ENCODE measurements around the gene SGPL1.

Gene SGPL1

DNA sequence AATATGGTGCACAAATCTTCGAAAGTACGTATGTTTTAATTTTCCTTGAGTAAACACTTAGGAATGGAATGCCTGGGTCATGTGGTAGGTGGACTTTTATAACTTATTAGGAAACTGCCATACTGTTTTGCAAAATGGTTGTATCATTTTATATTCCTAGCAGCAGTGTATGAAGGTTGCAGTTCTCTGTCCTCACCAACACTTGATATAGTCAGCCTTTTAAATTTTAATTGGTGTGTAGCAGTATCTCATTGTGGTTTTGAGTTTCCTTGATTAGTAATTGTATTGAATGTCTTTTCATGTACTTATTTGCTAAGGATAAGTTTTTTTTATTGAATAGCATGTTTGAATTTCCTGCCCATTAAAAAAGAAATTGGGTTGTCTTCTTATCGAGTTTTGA is 73.5 kb downstream of the SGPL1 start:
- no peaks in the 10 kb centered on the region for H3K9me3 ChIP-seq (ENCODE audit: control insufficient read depth in 5 of 5, low read length in 5 of 5)
- H3K36me3 ChIP-seq (ENCODE audit: control insufficient read depth in 5 of 5, insufficient read depth in 5 of 5, low read length in 5 of 5) = peaks cover 0 to 11% (median 8%) of the 10 kb centered on the region in 5 donors
- peak overlapping the region; percentile 95 for H3K27ac ChIP-seq (ENCODE audit: low read depth, low read length)
- peaks cover 8 to 47% (median 38%) of the 10 kb centered on the region in 5 donors for H3K4me1 ChIP-seq (ENCODE audit: control insufficient read depth in 5 of 5, insufficient read depth in 5 of 5, low read length in 5 of 5)
- no peaks in the 10 kb centered on the region for H3K27me3 ChIP-seq (ENCODE audit: control insufficient read depth in 5 of 5, insufficient read depth in 4 of 5, low read length in 5 of 5)
- no peak overlapping the region for H3K9ac ChIP-seq (ENCODE audit: low read length in 5 of 5)
- H3K4me3 ChIP-seq (ENCODE audit: low read depth in 1 of 5, low read length in 5 of 5) = peak overlapping the region in 1 of 5 donors; percentile 77

DNA sequence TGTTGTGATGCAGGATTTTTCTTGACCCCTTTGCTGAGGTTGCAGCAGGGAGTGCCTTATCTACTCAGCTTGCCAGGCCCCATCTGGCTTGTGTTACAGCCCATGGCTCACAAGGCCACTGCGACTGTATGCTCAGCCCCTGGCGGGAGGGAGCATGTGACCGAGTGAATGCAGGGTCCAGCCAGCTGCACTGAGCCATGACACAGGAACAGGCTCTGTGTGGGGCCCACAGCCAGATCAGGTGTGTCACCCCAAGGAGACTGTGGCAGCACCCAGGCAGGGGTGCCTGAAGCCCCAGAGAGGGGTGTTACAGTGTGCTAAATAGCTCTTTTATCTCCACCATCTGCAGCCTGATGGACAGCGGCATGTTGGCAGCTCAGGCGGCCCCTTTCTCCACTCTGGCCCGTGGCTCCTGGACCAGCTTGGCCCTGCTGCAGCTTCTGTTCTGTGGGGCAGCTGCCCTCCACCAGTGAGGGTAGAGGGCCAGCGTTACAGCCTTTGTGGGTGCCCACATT is 75.2 kb downstream of the SGPL1 start:
- peaks cover 8 to 37% (median 27%) of the 10 kb centered on the region in 5 donors for H3K4me1 ChIP-seq (ENCODE audit: control insufficient read depth in 5 of 5, insufficient read depth in 5 of 5, low read length in 5 of 5)
- H3K9ac ChIP-seq (ENCODE audit: low read length in 5 of 5) = no peak overlapping the region
- no peak overlapping the region for H3K4me3 ChIP-seq (ENCODE audit: low read depth in 1 of 5, low read length in 5 of 5)
- no peaks in the 10 kb centered on the region for H3K27me3 ChIP-seq (ENCODE audit: control insufficient read depth in 5 of 5, insufficient read depth in 4 of 5, low read length in 5 of 5)
- H3K9me3 ChIP-seq (ENCODE audit: control insufficient read depth in 5 of 5, low read length in 5 of 5) = no peaks in the 10 kb centered on the region
- no peaks in the 10 kb centered on the region for H3K36me3 ChIP-seq (ENCODE audit: control insufficient read depth in 5 of 5, insufficient read depth in 5 of 5, low read length in 5 of 5)
- no peak overlapping the region for H3K27ac ChIP-seq (ENCODE audit: low read depth, low read length)

DNA sequence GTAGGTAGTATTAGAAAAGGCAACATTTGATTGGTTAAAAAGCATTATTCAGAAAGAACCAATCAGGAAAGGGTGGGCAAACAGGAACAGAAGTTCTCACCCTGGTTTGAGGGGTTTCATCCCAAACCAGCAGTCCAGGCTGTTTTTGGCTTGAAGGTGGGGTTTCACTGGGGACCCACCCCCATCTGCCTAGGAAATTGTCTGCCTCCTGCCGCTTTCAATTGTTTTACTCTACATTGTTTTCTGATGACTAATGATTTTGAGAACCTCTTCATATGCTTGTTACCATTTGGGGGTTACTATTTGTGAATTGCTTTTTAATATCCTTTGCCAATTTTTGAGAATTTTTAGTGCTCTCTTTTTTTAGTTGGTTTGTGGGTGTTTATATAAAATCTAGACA is 75.9 kb downstream of the SGPL1 start:
- no peak overlapping the region for H3K9ac ChIP-seq (ENCODE audit: low read length in 5 of 5)
- H3K4me1 ChIP-seq (ENCODE audit: control insufficient read depth in 5 of 5, insufficient read depth in 5 of 5, low read length in 5 of 5) = peaks cover 4 to 32% (median 21%) of the 10 kb centered on the region in 5 donors
- H3K9me3 ChIP-seq (ENCODE audit: control insufficient read depth in 5 of 5, low read length in 5 of 5) = no peaks in the 10 kb centered on the region
- no peak overlapping the region for H3K4me3 ChIP-seq (ENCODE audit: low read depth in 1 of 5, low read length in 5 of 5)
- no peaks in the 10 kb centered on the region for H3K36me3 ChIP-seq (ENCODE audit: control insufficient read depth in 5 of 5, insufficient read depth in 5 of 5, low read length in 5 of 5)
- H3K27me3 ChIP-seq (ENCODE audit: control insufficient read depth in 5 of 5, insufficient read depth in 4 of 5, low read length in 5 of 5) = no peaks in the 10 kb centered on the region
- H3K27ac ChIP-seq (ENCODE audit: low read depth, low read length) = no peak overlapping the region

DNA sequence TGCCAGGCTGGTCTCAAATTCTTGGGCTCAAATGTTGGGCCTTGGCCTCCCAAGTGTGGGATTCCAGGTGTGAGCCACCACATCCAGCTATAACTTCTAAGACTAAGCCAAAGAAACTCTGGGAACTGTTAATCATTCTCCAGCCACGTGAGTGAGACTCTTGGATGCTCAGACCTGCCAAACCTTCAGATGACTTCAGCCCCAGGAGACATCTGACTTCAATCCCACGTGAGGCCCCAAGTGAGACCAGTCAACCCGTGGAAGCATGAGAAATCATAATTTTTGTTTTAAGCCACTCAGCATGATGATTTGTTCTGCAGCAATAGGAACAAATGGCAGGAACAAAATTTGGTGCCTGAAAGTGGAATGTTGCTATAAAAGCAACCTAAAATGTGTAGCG is 76.9 kb downstream of the SGPL1 start:
- peaks cover 2 to 22% (median 12%) of the 10 kb centered on the region in 5 donors for H3K4me1 ChIP-seq (ENCODE audit: control insufficient read depth in 5 of 5, insufficient read depth in 5 of 5, low read length in 5 of 5)
- H3K9ac ChIP-seq (ENCODE audit: low read length in 5 of 5) = no peak overlapping the region
- H3K36me3 ChIP-seq (ENCODE audit: control insufficient read depth in 5 of 5, insufficient read depth in 5 of 5, low read length in 5 of 5) = no peaks in the 10 kb centered on the region
- H3K27ac ChIP-seq (ENCODE audit: low read depth, low read length) = no peak overlapping the region
- H3K4me3 ChIP-seq (ENCODE audit: low read depth in 1 of 5, low read length in 5 of 5) = no peak overlapping the region
- H3K27me3 ChIP-seq (ENCODE audit: control insufficient read depth in 5 of 5, insufficient read depth in 4 of 5, low read length in 5 of 5) = no peaks in the 10 kb centered on the region
- no peaks in the 10 kb centered on the region for H3K9me3 ChIP-seq (ENCODE audit: control insufficient read depth in 5 of 5, low read length in 5 of 5)

DNA sequence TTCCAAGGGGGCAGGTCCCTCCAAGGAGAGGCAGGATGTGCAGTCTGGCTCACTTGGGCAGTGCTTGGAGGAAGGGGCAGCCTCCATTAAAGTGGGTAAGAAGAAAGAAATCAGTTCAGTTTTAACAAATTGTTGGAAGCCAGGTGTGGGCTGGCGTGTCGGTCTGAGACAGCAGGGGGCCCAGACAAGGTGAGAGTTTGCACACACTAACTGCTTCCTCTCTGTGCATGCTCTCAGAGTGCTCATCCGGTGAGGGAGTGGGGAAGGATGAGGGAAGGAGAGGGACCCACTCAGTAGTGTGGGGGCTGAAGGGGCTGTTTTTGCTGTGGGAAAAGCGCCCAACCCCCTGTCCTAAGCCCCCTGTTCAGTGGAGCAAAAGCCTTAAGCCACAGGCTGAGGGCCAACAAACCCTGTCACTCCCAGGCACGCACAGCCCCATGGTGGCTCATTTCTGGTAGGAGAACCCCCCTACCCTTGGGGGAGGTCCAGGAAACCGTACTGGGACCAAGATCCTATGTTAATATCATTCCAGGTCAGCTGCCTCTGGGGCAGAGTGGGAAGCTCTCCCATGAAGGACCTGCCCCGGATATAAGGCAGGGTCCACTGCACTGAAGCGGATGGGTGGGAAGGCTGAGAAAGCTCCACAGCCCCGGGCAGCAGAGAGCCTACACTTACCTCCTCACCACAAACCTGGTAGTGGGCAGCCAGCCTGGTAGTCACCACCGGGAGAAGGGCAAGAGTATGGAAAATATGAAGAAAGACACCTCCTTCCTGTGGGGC is 77.7 kb downstream of the SGPL1 start:
- Histone ChIP-seq H3K27ac (ENCODE audit: low read depth, low read length) (no peak overlapping the region), H3K27me3 (ENCODE audit: control insufficient read depth in 5 of 5, insufficient read depth in 4 of 5, low read length in 5 of 5) (no peaks in the 10 kb centered on the region), H3K36me3 (ENCODE audit: control insufficient read depth in 5 of 5, insufficient read depth in 5 of 5, low read length in 5 of 5) (no peaks in the 10 kb centered on the region), H3K9ac (ENCODE audit: low read length in 5 of 5) (no peak overlapping the region), H3K9me3 (ENCODE audit: control insufficient read depth in 5 of 5, low read length in 5 of 5) (no peaks in the 10 kb centered on the region), H3K4me1 (ENCODE audit: control insufficient read depth in 5 of 5, insufficient read depth in 5 of 5, low read length in 5 of 5) (peaks cover 2 to 16% (median 11%) of the 10 kb centered on the region in 5 donors), H3K4me3 (ENCODE audit: low read depth in 1 of 5, low read length in 5 of 5) (no peak overlapping the region)

DNA sequence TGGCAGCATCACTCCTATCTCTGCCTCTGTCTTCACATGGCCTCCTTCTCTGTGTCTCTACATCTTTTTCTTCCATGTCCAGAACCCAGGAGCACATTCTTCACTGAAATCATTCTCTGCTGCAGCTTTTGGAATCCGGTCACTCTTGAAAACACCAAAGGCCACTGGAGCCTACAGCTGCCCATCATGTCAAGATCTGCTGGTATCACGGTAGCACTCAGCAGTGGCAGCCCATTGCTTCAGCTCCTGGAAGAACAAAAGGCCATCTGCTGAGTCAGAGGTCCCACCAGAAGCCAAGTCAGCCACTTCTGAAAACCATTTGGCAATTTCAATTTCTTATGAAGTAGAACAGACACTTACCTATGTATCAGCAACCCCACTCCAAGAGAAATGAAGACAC is 78.7 kb downstream of the SGPL1 start:
- Histone ChIP-seq H3K27ac (ENCODE audit: low read depth, low read length) (no peak overlapping the region), H3K4me1 (ENCODE audit: control insufficient read depth in 5 of 5, insufficient read depth in 5 of 5, low read length in 5 of 5) (peaks cover 2 to 9% (median 5%) of the 10 kb centered on the region in 5 donors), H3K9me3 (ENCODE audit: control insufficient read depth in 5 of 5, low read length in 5 of 5) (no peaks in the 10 kb centered on the region), H3K36me3 (ENCODE audit: control insufficient read depth in 5 of 5, insufficient read depth in 5 of 5, low read length in 5 of 5) (no peaks in the 10 kb centered on the region), H3K9ac (ENCODE audit: low read length in 5 of 5) (no peak overlapping the region), H3K27me3 (ENCODE audit: control insufficient read depth in 5 of 5, insufficient read depth in 4 of 5, low read length in 5 of 5) (peaks cover 0 to 2% (median 0%) of the 10 kb centered on the region in 5 donors), H3K4me3 (ENCODE audit: low read depth in 1 of 5, low read length in 5 of 5) (no peak overlapping the region)

DNA sequence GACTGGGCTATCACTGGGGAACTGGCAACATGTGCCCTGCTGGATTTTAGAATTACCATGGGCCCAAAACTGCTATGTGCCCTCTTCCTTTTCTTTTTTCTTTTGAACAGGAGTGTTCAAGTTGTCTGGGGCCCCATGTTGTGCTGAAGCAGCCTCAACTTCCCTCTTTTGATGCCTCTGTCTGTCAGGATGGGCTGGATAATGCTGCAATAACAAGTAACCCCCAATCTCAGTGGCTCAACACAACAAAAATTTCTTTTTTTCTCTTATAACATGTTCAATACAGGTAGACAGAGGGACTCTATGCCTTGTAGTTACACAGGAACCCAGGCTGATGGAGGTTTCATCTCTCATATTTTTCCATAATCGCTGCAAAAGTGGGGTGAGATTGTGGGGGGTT is 80.8 kb downstream of the SGPL1 start:
- Histone ChIP-seq H3K9me3 (ENCODE audit: control insufficient read depth in 5 of 5, low read length in 5 of 5) (no peaks in the 10 kb centered on the region), H3K4me1 (ENCODE audit: control insufficient read depth in 5 of 5, insufficient read depth in 5 of 5, low read length in 5 of 5) (no peaks in the 10 kb centered on the region), H3K36me3 (ENCODE audit: control insufficient read depth in 5 of 5, insufficient read depth in 5 of 5, low read length in 5 of 5) (no peaks in the 10 kb centered on the region), H3K4me3 (ENCODE audit: low read depth in 1 of 5, low read length in 5 of 5) (no peak overlapping the region), H3K9ac (ENCODE audit: low read length in 5 of 5) (no peak overlapping the region), H3K27me3 (ENCODE audit: control insufficient read depth in 5 of 5, insufficient read depth in 4 of 5, low read length in 5 of 5) (peaks cover 0 to 2% (median 0%) of the 10 kb centered on the region in 5 donors), H3K27ac (ENCODE audit: low read depth, low read length) (no peak overlapping the region)

DNA sequence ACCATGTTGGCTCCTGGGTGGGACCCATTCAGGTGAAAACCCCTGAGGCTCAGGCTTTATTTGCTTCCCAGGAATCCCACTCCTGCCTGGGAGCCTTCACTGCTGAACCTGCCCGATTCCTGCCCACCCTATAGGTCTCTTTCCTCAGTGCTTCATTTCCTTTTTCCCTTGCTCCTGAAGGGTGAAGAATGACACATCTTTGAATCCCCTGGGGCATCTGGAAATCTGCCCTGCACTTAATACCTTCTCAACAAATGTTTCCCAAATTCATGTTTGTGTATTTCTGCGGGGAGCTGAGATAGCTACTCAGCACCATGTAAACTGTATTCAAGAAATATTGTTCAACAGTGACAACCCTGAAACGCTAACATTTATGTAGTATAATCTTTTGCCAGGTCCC is 82.9 kb downstream of the SGPL1 start:
- Histone ChIP-seq H3K27me3 (ENCODE audit: control insufficient read depth in 5 of 5, insufficient read depth in 4 of 5, low read length in 5 of 5) (peaks cover 0 to 2% (median 0%) of the 10 kb centered on the region in 5 donors), H3K36me3 (ENCODE audit: control insufficient read depth in 5 of 5, insufficient read depth in 5 of 5, low read length in 5 of 5) (no peaks in the 10 kb centered on the region), H3K9me3 (ENCODE audit: control insufficient read depth in 5 of 5, low read length in 5 of 5) (no peaks in the 10 kb centered on the region), H3K9ac (ENCODE audit: low read length in 5 of 5) (no peak overlapping the region), H3K27ac (ENCODE audit: low read depth, low read length) (no peak overlapping the region), H3K4me1 (ENCODE audit: control insufficient read depth in 5 of 5, insufficient read depth in 5 of 5, low read length in 5 of 5) (peaks cover 0 to 6% (median 4%) of the 10 kb centered on the region in 5 donors), H3K4me3 (ENCODE audit: low read depth in 1 of 5, low read length in 5 of 5) (no peak overlapping the region)

DNA sequence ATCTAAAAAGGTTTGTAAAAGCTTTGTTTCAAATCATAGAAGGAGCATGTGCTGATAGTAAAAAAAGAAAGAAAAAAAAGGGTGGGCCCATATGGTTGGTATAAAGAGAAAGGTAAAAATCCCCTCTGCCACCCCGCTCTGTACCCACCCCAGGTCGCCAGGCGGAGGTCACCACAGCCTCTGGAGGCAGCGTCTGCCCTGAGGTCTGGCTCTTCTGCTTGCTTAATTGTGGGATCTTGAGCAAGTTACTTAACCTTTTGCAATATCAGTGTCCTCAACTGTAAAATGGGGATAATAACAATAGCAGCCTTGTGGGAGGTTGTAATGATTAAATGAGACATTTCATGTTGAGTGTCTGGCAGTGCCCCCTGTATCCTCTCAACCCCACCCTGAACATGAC is 83.3 kb downstream of the SGPL1 start:
- no peak overlapping the region for H3K9ac ChIP-seq (ENCODE audit: low read length in 5 of 5)

DNA sequence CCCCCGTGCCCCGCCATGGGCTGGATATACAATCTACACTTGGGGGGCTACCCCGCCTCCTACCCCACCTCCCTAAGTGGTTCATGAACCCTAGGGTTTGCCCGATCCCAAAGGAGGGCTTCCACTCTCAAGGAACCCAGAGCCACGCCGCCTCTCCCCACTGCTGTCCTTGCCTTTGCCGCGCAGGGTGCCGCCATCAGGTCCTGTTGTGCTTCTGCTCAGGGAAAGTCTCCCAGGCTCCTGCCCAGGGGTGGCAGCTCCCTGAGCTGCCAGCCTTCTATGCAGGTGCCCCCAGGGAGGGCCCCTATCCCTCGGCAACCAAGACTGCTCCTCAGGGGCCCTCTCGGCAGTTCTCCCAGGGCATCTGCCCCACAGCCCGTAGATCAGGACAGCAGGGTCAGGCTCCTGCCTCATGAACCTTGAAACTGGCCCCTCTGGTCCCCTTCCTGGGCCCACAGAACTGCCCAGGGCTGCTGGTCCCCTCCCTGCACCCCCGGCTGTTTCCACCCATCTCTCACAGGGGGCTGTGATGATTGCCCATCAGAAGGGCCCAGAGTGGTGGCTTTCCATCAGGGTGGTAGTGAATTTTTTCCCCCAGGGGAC is 85.6 kb downstream of the SGPL1 start:
- peaks cover 0 to 6% (median 4%) of the 10 kb centered on the region in 5 donors for H3K4me1 ChIP-seq (ENCODE audit: control insufficient read depth in 5 of 5, insufficient read depth in 5 of 5, low read length in 5 of 5)
- peaks cover 0 to 4% (median 3%) of the 10 kb centered on the region in 5 donors for H3K27me3 ChIP-seq (ENCODE audit: control insufficient read depth in 5 of 5, insufficient read depth in 4 of 5, low read length in 5 of 5)
- H3K36me3 ChIP-seq (ENCODE audit: control insufficient read depth in 5 of 5, insufficient read depth in 5 of 5, low read length in 5 of 5) = no peaks in the 10 kb centered on the region
- H3K27ac ChIP-seq (ENCODE audit: low read depth, low read length) = no peak overlapping the region
- no peak overlapping the region for H3K9ac ChIP-seq (ENCODE audit: low read length in 5 of 5)
- no peaks in the 10 kb centered on the region for H3K9me3 ChIP-seq (ENCODE audit: control insufficient read depth in 5 of 5, low read length in 5 of 5)
- no peak overlapping the region for H3K4me3 ChIP-seq (ENCODE audit: low read depth in 1 of 5, low read length in 5 of 5)

More for the DNA sequence above, 83.3 kb downstream of the SGPL1 start:
- Histone ChIP-seq H3K4me3 (ENCODE audit: low read depth in 1 of 5, low read length in 5 of 5) (no peak overlapping the region), H3K9me3 (ENCODE audit: control insufficient read depth in 5 of 5, low read length in 5 of 5) (no peaks in the 10 kb centered on the region), H3K27ac (ENCODE audit: low read depth, low read length) (no peak overlapping the region), H3K27me3 (ENCODE audit: control insufficient read depth in 5 of 5, insufficient read depth in 4 of 5, low read length in 5 of 5) (peaks cover 0 to 2% (median 0%) of the 10 kb centered on the region in 5 donors), H3K4me1 (ENCODE audit: control insufficient read depth in 5 of 5, insufficient read depth in 5 of 5, low read length in 5 of 5) (peaks cover 0 to 6% (median 4%) of the 10 kb centered on the region in 5 donors), H3K36me3 (ENCODE audit: control insufficient read depth in 5 of 5, insufficient read depth in 5 of 5, low read length in 5 of 5) (no peaks in the 10 kb centered on the region)
